Thoracic aorta (tissue), 2 donors: ENCODE measurements around the gene EHF. TPM values are rescaled to one million over a fixed set of nuclear protein-coding genes. Genes with fewer than 3 reads are reported as not detected.

Experiments used
- ATAC-seq: fragments of 150-250 bp; one replicate; pipeline ENCODE4 v1.8.0; 2017; ENCODE audit warnings: low read depth; ENCODE audit not compliant: insufficient number of reproducible peaks, low FRiP score
- DNase-seq: peaks from one replicate; pipeline ENCODE4 v3.0.0-alpha.2; 2020; ENCODE audit warnings: low spot score
- H3K27ac ChIP-seq, 2 donors: fragments of 200-600 bp; sonication (generic); 1 replicate in 1 of 2; 2 replicates in 1 of 2; pipeline ENCODE4 v1.5.1; 2016; ENCODE audit warnings: mild to moderate bottlenecking in 2 of 2, moderate library complexity in 2 of 2
- H3K27me3 ChIP-seq: fragments of 200-600 bp; sonication (generic); replicated peaks from 2 replicates; pipeline ENCODE4 v1.6.0; 2016; ENCODE audit warnings: mild to moderate bottlenecking; ENCODE audit not compliant: insufficient read depth
- H3K36me3 ChIP-seq: fragments of 200-600 bp; sonication (generic); one replicate; pipeline ENCODE4 v1.5.1; 2016
- H3K4me1 ChIP-seq, 2 donors: fragments of 200-600 bp; sonication (generic); 1 replicate in 1 of 2; 2 replicates in 1 of 2; pipeline versions ENCODE4 v1.5.1 to v1.6.0; 2016; ENCODE audit warnings: low read depth in 2 of 2, mild to moderate bottlenecking in 1 of 2; ENCODE audit not compliant: control insufficient read depth in 1 of 2
- H3K4me3 ChIP-seq: fragments of 200-600 bp; sonication (generic); 2 replicates; pipeline ENCODE4 v1.5.1; 2016; ENCODE audit warnings: mild to moderate bottlenecking
- H3K9me3 ChIP-seq: fragments of 200-600 bp; sonication (generic); 2 replicates; pipeline ENCODE4 v1.5.1; 2016
- CTCF ChIP-seq: fragments of 200-600 bp; sonication (generic); IDR thresholded peaks from one replicate; pipeline ENCODE4 v1.5.1; 2019; ENCODE audit warnings: antibody characterized with exemption
- total RNA-seq, 2 donors: library from RNA; depleted of rRNA; stranded (reverse); fragments of >200 nt; gene quantifications; one replicate each; pipeline versions ENCODE4 v1.1.0 to v1.2.3, GENCODE V29; 2016

EHF gene
- total RNA-seq, 2 donors from 2014 or later = 0.14 TPM

DNA sequence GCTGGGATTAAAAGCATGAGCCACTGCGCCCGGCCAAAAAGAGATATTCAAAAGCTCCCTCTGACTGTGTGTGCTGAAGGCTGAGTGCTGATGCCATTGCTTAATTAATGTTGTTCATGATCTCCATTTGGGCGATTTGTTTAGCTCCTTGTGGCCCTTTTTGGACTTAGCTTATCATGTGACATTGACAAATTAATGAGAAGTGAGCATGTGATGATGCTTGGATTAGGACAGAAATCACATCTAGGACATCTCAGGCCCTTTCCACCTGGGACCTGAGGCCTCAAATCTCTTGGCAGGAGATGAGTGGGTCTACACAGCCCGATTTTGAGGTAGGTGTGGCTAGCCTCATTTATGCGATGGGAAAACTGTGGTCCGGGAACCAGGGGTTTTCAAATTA lies 10.4 kb downstream of the EHF start:
- Histone ChIP-seq H3K4me1 (peaks cover 0 to 8% of the 10 kb centered on the region in 2 donors), H3K9me3 (no peaks in the 10 kb centered on the region), H3K27me3 (no peaks in the 10 kb centered on the region), H3K27ac (no peak overlapping the region), H3K36me3 (no peaks in the 10 kb centered on the region), H3K4me3 (no peak overlapping the region)
- ATAC-seq = no peak
- no peak for TF ChIP-seq CTCF
- no peak for DNase-seq

DNA sequence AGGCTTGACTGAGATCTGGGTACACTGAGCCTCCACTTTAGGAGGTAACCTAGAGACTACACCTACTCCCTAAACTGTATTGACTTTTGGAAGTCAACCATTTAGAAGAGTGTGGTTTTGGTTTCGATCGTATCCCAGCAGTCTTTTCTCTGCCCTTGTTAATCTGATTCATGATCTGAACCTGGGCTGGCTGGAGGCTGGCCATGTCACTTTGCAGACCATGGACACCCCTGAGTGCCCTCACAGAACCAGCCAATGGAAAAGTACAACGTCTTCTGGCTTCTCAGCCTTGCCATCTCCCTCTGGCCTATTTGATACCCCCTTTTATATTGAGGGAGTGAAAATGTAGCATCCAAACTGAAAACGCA lies 10.8 kb downstream of the EHF start:
- ATAC-seq = no peak
- Histone ChIP-seq H3K27me3 (no peaks in the 10 kb centered on the region), H3K4me3 (no peak overlapping the region), H3K27ac (no peak overlapping the region), H3K36me3 (no peaks in the 10 kb centered on the region), H3K9me3 (no peaks in the 10 kb centered on the region), H3K4me1 (peaks cover 0 to 8% of the 10 kb centered on the region in 2 donors)
- DNase-seq = no peak
- TF ChIP-seq CTCF = no peak

- Histone ChIP-seq H3K9me3 (no peaks in the 10 kb centered on the region), H3K4me1 (peaks cover 0 to 8% of the 10 kb centered on the region in 2 donors), H3K36me3 (no peaks in the 10 kb centered on the region), H3K27ac (no peak overlapping the region), H3K4me3 (no peak overlapping the region), H3K27me3 (no peaks in the 10 kb centered on the region)
- no peak for ATAC-seq
- no peak for DNase-seq
- TF ChIP-seq CTCF = no peak
Observed at GRCh38 chr11:34632105-34632791, 11.4 kb downstream of the EHF start.

DNA sequence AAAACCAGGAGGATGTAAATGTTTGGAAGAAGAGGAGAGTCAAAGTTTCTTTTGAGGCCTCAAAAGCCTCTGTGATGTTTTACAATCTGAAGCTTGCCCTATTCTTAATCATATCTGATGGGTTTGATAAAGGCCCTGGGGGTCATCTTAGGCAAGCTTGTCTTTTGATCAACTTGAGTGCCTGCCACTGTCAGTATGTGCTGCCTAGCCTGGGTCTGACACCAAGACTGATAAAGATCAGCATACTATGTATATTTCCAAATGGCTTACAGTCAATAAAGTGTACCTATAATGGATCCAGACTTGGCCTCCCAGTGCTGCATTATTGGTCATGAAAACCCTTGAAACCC lies 12.7 kb downstream of the EHF start:
- no peaks in the 10 kb centered on the region for H3K27me3 ChIP-seq
- TF ChIP-seq CTCF = no peak
- no peak overlapping the region for H3K4me3 ChIP-seq
- DNase-seq (no peak), ATAC-seq (no peak)
- H3K36me3 ChIP-seq = no peaks in the 10 kb centered on the region
- no peaks in the 10 kb centered on the region for H3K9me3 ChIP-seq
- H3K27ac ChIP-seq = no peak overlapping the region
- peaks cover 0 to 8% of the 10 kb centered on the region in 2 donors for H3K4me1 ChIP-seq

DNA sequence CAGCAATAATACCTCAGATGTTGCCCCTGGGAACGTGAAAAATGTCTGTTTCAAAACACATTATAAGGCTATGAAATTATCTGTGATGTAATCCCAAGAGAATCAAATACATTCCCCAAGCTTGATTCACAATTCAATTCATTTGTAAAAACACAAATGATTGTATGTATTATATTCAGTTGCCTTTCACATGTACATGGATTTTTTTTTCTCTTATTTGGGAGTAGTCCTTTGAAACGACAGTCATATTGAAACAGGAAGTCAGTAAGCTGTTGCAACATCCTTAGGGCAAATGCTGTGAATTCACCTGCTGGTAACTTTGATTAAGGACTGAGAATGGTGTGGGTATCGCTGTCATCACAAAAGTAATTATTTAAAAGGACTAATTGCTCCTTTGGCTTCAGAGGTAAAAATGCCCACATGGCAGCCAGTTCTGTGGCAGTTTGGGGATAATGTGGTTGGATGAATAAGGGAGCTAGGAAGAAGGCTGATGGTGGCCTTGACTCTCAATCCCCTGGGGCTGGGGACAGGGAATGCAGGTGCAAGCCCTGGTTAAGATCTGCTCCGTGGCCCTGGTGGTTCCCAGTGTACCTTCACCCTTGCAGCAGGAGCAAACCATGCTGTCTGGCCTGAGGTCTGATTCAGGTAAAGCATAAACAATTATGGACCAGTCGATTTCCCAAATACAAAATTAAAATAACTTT lies 13.2 kb downstream of the EHF start:
- Histone ChIP-seq H3K27ac (no peak overlapping the region), H3K27me3 (no peaks in the 10 kb centered on the region), H3K4me3 (no peak overlapping the region), H3K4me1 (peaks cover 0 to 8% of the 10 kb centered on the region in 2 donors), H3K36me3 (no peaks in the 10 kb centered on the region), H3K9me3 (no peaks in the 10 kb centered on the region)
- no peak for DNase-seq
- ATAC-seq = no peak
- no peak for TF ChIP-seq CTCF
